ENCODE measurements around the gene UHMK1.

Gene UHMK1

GRCh38 chr1:162527314-162527713 is 29.7 kb downstream of the UHMK1 start:
- no peak for DNase-seq (ENCODE audit: low read depth in 1 of 2, low spot score in 1 of 2)

- no peak for DNase-seq (ENCODE audit: low read depth in 1 of 2, low spot score in 1 of 2)
Observed at GRCh38 chr1:162530307-162530987, 32.8 kb downstream of the UHMK1 start.

GRCh38 chr1:162530988-162531319 is 33.3 kb downstream of the UHMK1 start:
- DNase-seq (ENCODE audit: low read depth in 1 of 2, low spot score in 1 of 2) = no peak

- no peak for DNase-seq (ENCODE audit: low read depth in 1 of 2, low spot score in 1 of 2)
Observed at GRCh38 chr1:162535501-162535900, 37.9 kb downstream of the UHMK1 start.

GRCh38 chr1:162536511-162536910 is 38.9 kb downstream of the UHMK1 start:
- DNase-seq (ENCODE audit: low read depth in 1 of 2, low spot score in 1 of 2) = no peak

- no peak for DNase-seq (ENCODE audit: low read depth in 1 of 2, low spot score in 1 of 2)
Observed at GRCh38 chr1:162537216-162537615, 39.6 kb downstream of the UHMK1 start.

- DNase-seq (ENCODE audit: low read depth in 1 of 2, low spot score in 1 of 2) = no peak
Observed at GRCh38 chr1:162538815-162539431, 41.3 kb downstream of the UHMK1 start.

- DNase-seq (ENCODE audit: low read depth in 1 of 2, low spot score in 1 of 2) = no peak
Observed at GRCh38 chr1:162541619-162542141, 44.1 kb downstream of the UHMK1 start.

- DNase-seq (ENCODE audit: low read depth in 1 of 2, low spot score in 1 of 2) = no peak
Observed at GRCh38 chr1:162543228-162543627, 45.6 kb downstream of the UHMK1 start.

- DNase-seq (ENCODE audit: low read depth in 1 of 2, low spot score in 1 of 2) = no peak
Observed at GRCh38 chr1:162548170-162548569, 50.6 kb downstream of the UHMK1 start.

- DNase-seq (ENCODE audit: low read depth in 1 of 2, low spot score in 1 of 2) = no peak
Observed at GRCh38 chr1:162549001-162549400, 51.4 kb downstream of the UHMK1 start.

GRCh38 chr1:162550925-162551324 is 53.3 kb downstream of the UHMK1 start:
- no peak for DNase-seq (ENCODE audit: low read depth in 1 of 2, low spot score in 1 of 2)

GRCh38 chr1:162551969-162552683 is 54.5 kb downstream of the UHMK1 start:
- DNase-seq (ENCODE audit: low read depth in 1 of 2, low spot score in 1 of 2) = no peak

GRCh38 chr1:162552684-162553252 is 55.1 kb downstream of the UHMK1 start:
- no peak for DNase-seq (ENCODE audit: low read depth in 1 of 2, low spot score in 1 of 2)

- DNase-seq (ENCODE audit: low read depth in 1 of 2, low spot score in 1 of 2) = no peak
Observed at GRCh38 chr1:162554258-162554657, 56.6 kb downstream of the UHMK1 start.

GRCh38 chr1:162557536-162557935 is 59.9 kb downstream of the UHMK1 start:
- DNase-seq (ENCODE audit: low read depth in 1 of 2, low spot score in 1 of 2) = no peak

GRCh38 chr1:162560303-162561036 is 62.9 kb downstream of the UHMK1 start:
- DNase-seq (ENCODE audit: low read depth in 1 of 2, low spot score in 1 of 2) = no peak

- peak; percentile 96 for DNase-seq (ENCODE audit: low read depth in 1 of 2, low spot score in 1 of 2)
Observed at GRCh38 chr1:162561037-162561615, 63.5 kb downstream of the UHMK1 start.

GRCh38 chr1:162561616-162562469 is 64.2 kb downstream of the UHMK1 start, which contains the start of gene UAP1:
Gene UAP1 (plus strand): TSS chr1:162561722. CDS start chr1:162566069, 4,347 bp downstream.
- no peak for DNase-seq (ENCODE audit: low read depth in 1 of 2, low spot score in 1 of 2)

GRCh38 chr1:162562470-162562828 is 64.8 kb downstream of the UHMK1 start:
- DNase-seq (ENCODE audit: low read depth in 1 of 2, low spot score in 1 of 2) = no peak
